GM13977 (cell line): ENCODE measurements around the gene C7orf33.
"Not testable (repeated sequence)": the region's sequence is repeated elsewhere in the genome, so short reads cannot be mapped to it uniquely, and the experiment has no call there.

Source experiments
- DNase-seq: peaks from one replicate; pipeline ENCODE4 v3.0.0; 2012; ENCODE audit warnings: low spot score
- in situ Hi-C: fragments of 300-500 bp; cut with MboI; formaldehyde crosslinking; loops from one replicate; pipeline ENCODE4 v1.12.0; 2022; ENCODE audit warnings: low sequenced_read_pairs, low pct_unique_long_range_greater_than_20kb, mixed read lengths, inconsistent platforms; ENCODE audit not compliant: unreplicated experiment
- TF ChIP-seq, protein P1 (sequence below): IDR thresholded peaks from 2 replicates; pipeline ENCODE4 v1.5.1; 2012; ENCODE audit warnings: mild to moderate bottlenecking, control low read depth; ENCODE audit not compliant: insufficient read depth; ENCODE audit errors: extremely low read depth, missing control alignments

The C7orf33 gene

DNA sequence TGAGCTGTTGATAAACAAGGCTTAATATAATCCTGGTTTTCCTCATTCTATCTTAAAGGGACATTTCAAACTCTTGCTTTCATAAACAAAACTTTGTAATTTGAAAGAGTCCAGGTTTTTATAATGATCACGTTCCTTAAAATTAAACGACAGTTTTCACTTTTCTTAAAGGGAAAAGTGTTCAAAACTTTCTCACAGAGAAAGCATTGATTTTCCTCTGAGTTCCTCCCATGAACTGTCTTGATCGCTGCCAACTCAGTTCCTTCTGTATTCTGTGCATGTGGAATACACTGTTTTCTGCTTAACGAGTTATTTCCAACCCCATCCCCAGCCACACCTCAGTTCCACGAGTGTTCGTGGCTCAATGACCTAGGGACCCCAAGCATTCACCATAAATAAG is 2.4 kb upstream of the C7orf33 start:
- no peak for DNase-seq
- TF ChIP-seq, protein P1, sequence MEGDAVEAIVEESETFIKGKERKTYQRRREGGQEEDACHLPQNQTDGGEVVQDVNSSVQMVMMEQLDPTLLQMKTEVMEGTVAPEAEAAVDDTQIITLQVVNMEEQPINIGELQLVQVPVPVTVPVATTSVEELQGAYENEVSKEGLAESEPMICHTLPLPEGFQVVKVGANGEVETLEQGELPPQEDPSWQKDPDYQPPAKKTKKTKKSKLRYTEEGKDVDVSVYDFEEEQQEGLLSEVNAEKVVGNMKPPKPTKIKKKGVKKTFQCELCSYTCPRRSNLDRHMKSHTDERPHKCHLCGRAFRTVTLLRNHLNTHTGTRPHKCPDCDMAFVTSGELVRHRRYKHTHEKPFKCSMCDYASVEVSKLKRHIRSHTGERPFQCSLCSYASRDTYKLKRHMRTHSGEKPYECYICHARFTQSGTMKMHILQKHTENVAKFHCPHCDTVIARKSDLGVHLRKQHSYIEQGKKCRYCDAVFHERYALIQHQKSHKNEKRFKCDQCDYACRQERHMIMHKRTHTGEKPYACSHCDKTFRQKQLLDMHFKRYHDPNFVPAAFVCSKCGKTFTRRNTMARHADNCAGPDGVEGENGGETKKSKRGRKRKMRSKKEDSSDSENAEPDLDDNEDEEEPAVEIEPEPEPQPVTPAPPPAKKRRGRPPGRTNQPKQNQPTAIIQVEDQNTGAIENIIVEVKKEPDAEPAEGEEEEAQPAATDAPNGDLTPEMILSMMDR: no peak
- in situ Hi-C loops: no loop called here

GRCh38 chr7:148588670-148589131 is 1.9 kb upstream of the C7orf33 start:
- TF ChIP-seq, protein P1: no peak
- in situ Hi-C loops: no loop called here
- DNase-seq: no peak

- in situ Hi-C loops: no loop called here
- no peak for DNase-seq
- TF ChIP-seq, protein P1: no peak
Measured at GRCh38 chr7:148589640-148590039, 926 bp upstream of the C7orf33 start.

DNA sequence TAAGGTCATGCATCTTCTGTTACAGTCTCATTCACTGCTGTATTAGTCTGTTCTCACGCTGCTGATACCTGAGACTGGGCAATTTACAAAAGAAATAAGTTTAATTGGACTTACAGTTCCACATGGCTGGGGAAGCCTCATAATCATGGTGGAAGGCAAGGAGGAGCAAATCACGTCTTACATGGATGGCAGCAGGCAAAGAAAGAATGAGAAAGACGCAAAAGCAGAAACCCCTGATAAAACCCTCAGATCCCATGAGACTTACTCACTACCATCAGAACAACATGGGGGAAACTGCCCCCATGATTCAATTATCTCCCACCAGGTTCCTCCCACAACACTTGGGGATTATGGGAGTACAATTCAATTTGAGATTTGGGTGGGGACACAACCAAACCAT is 5.8 kb downstream of the C7orf33 start:
- DNase-seq, in situ Hi-C loops: not testable (repeated sequence)

DNA sequence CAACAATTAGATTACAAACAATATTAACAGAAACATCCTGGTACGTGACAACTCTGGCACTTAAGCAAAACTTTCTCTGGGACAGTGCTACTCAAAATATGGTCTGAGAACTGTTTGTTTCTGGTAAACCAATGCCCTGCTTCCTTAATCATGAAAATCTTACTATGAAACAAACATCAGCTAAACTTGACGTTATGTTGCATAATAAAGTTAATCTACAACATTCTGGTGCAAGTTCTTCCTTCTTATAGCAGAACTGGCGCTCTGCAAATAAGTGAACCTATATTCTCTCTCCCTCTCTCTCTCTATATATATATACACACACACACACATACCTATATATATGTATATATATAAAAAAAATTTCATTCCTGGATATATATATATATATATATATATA is 7.8 kb downstream of the C7orf33 start:
- DNase-seq: no peak
- in situ Hi-C loops: no loop called here
- TF ChIP-seq, protein P1: no peak

- DNase-seq: no peak
- in situ Hi-C loops: no loop called here
- TF ChIP-seq, protein P1: no peak
Measured at GRCh38 chr7:148605350-148605749, 14.8 kb downstream of the C7orf33 start.

GRCh38 chr7:148607151-148607661 is 16.6 kb downstream of the C7orf33 start:
- DNase-seq: no peak
- TF ChIP-seq, protein P1: no peak
- in situ Hi-C loops: no loop called here
